ENCODE results near the gene AARS1.
"Not testable (repeated sequence)": the region's sequence is repeated elsewhere in the genome, so short reads cannot be mapped to it uniquely, and the experiment has no call there.

GRCh38 chr16:70267922-70268321 lies 21.4 kb downstream of the AARS1 start:
- not testable (repeated sequence) for TF ChIP-seq CTCF (IDR thresholded peaks at IDR 0.05); POLR2A (IDR thresholded peaks at IDR 0.05; ENCODE audit: low read depth)
